ENCODE results near the gene PPM1M.

PPM1M gene, protein sequence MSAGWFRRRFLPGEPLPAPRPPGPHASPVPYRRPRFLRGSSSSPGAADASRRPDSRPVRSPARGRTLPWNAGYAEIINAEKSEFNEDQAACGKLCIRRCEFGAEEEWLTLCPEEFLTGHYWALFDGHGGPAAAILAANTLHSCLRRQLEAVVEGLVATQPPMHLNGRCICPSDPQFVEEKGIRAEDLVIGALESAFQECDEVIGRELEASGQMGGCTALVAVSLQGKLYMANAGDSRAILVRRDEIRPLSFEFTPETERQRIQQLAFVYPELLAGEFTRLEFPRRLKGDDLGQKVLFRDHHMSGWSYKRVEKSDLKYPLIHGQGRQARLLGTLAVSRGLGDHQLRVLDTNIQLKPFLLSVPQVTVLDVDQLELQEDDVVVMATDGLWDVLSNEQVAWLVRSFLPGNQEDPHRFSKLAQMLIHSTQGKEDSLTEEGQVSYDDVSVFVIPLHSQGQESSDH

DNA sequence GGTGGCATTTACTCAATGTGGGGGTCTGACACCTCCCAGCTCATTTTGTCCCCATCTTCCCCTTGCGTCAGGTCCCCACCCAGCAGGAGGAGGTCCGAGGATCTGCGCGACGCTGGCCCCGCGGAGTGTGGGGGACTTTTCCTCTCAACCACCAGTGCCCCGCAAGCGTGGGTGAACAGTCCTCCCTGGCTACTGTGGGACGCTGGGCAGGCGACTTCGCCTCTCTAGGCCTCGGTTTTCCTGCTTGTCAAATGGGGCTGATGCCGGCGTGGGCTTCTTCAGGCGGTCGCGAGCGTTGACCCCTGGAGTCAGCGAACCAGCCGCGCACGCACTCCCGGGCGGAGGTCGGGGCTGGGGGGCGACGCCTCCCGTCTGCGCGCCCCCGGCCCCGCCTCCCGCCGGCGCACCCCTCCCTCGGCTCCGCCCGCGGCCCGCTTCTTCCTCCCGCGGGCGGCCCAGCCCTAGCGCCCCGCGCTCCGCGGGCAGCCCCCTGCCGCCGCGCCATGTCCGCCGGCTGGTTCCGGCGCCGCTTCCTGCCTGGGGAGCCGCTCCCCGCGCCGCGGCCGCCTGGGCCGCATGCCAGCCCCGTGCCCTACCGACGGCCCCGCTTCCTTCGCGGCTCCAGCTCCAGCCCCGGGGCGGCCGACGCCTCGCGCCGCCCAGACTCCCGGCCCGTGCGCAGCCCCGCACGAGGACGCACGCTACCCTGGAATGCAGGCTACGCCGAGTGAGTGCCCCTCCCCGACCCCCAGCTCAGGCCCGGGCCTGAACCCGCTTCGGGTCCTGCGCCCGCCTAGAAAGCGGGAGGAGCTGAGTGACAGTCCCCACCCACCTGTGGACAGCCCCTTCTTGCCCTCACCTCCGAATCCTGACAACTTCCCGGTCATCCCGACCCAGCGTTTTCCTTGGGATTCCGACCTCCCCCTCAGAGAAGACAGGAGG is at the start of gene PPM1M:
TSS of gene PPM1M (plus strand) at position 438 of the 942 bp plus-strand sequence. CDS start at position 504, 66 bp downstream.
- DNase-seq (ENCODE audit: low read depth) = peak; percentile 35

DNA sequence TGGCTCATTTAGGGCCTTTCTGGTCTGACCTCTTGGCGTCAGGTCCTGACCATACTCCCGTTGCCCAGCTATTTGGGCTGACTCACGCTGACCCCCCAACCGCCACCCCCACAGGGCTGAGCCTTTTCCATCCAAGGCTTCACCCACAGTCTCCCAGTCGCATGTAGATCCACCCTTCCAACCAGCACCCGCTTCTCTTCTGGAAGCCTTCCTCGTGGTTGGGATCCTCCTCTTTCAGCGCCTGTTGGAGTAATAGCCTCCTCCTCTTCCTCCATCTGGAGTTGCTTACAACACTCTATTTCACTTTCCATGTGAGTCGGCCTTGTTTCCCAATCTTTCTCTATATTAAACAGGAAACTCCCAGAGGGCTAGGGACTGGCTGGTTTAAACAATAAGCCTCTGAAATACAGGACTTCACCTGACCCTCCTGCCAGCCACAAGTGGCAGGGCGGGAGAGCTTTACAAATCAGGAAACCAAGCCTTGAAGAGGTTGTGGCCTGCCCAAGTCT is 49.7 kb upstream of the PPM1M start:
- no peak for DNase-seq (ENCODE audit: low read depth)

DNA sequence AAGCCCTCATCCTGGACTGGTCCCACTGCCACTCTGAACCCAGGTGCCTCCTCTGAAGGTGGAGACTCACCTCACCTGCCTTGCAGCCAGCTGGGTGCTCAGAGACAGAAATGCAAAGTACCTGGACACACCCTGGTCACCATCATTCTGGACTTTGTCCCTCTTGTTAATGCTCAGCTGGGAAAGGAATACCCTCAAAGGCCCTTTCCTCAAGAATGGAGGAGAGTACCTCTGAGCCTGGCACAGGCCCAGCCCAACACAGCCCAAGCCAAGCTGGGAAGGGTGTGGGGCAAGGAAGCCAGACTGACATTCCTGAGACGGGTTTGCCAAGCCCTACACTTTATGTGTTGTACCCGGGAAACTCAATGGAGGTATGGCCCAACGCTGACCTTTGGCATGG is 48.6 kb upstream of the PPM1M start:
- DNase-seq (ENCODE audit: low read depth) = no peak

DNA sequence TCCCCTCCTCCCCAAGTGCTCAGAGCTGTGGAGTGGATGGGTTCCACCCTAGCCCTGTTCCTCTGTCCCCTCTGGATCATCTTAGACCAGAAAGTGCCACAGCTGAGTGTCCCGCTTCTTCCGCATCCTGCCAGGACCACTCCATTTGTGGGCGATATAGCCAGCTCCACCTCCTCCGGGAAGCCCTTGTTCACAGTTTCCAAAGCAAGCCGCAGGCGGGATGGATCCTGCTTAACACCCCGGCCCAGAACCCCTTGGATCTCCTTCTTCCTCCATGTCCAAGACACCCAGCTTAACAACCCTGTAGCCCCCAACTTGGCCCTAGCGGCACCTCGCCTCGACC is 48.1 kb upstream of the PPM1M start:
- no peak for DNase-seq (ENCODE audit: low read depth)

DNA sequence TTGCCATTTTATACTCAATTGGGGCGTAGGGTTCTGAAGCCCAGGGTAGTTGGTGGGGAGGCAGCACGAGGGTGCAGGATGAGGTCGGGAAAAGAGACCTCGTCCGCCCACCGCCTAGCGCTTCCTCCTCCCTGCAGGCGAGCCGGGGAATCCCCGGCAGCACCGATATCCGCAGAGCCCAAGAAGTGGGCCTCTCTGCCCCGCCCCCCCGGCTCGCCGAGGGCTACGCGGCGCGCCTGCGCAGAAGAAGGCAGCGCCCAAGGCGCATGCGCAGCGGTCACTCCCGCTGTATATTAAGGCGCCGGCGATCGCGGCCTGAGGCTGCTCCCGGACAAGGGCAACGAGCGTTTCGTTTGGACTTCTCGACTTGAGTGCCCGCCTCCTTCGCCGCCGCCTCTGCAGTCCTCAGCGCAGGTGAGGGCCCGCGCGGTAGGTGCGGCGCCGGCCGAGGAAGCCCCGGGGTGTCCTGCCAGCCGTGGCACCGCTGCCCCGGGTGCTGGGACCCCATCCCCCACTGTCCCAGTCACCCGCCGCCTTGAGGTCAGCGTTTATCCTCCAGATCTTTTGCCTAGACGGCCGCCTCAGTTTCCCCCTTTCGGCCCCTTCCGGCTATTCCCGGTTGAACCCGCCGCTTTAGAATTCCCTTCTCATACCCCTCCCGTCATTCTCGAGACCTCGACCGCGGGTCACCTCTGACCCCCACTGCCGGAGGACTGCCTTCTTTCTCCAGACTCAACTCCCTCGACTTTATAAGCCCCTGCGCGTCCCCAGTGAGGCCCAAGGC is 47.5 kb upstream of the PPM1M start, which contains the start of gene ALAS1:
TSS of gene ALAS1 (plus strand) at position 319 of the 784 bp plus-strand sequence. CDS start 1,082 bp downstream, outside the sequence.
- peak; percentile 91 for DNase-seq (ENCODE audit: low read depth)

DNA sequence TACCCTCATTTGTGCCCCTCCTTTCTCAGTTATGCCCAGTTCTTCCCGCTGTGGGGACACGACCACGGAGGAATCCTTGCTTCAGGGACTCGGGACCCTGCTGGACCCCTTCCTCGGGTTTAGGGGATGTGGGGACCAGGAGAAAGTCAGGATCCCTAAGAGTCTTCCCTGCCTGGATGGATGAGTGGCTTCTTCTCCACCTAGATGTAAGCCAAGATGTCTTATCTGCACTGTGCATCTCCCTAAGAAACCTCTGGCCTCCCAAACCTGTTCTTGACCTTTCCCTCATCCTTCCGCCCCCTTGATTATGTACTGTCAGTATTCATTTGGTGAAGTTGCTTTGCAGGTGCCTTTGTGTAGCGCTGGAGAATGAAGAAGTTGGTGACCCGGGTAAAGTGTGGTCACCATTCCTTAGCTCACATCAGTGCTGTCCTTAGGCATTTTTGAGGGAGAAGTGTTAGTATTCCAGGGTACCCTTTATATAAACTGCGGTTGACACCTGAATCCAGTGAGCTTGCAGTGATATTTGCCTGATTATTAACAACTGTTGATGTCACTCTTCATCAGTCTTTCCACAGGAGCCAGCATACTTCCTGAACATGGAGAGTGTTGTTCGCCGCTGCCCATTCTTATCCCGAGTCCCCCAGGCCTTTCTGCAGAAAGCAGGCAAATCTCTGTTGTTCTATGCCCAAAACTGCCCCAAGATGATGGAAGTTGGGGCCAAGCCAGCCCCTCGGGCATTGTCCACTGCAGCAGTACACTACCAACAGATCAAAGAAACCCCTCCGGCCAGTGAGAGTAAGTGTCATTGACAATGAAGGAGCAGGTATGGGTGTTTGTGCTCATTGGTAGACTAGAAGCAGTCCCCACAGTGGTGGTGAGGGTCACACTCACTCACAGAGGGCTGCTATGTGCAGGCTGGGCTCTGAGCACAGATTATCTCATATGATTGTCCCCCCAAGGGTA is 46.6 kb upstream of the PPM1M start:
- no peak for DNase-seq (ENCODE audit: low read depth)

DNA sequence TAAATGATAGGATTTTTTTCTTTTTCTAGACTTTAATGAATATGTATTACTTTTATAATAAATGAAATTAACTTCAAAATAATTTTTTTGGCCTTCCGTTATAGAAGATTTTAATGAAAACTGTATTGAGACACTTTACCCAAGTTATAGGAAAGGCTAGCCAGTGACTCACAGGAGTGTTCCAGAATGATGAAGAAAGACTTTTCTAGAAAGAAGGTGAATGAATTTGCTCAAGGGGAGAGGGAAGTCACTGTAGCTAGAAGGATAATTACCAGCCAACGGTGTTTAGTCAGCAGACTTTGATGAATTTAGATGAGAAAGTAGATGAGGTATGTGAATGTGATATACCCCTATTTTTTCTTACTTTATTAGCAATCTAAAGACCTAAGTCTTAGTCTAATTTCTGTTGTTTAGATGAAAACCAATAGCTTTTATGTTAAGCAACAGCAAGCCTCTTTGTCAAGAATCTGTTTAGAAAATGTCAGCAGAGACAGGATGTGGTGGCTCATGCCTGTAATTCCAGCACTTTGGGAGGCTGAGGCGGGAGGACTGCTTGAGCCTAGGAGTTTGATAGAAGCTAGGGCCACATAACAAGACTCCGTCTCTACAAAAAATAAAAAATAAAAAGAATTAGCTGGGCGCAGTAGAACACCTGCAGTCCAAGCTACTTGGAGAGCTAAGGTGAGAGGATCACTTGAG is 44.4 kb upstream of the PPM1M start:
- no peak for DNase-seq (ENCODE audit: low read depth)

DNA sequence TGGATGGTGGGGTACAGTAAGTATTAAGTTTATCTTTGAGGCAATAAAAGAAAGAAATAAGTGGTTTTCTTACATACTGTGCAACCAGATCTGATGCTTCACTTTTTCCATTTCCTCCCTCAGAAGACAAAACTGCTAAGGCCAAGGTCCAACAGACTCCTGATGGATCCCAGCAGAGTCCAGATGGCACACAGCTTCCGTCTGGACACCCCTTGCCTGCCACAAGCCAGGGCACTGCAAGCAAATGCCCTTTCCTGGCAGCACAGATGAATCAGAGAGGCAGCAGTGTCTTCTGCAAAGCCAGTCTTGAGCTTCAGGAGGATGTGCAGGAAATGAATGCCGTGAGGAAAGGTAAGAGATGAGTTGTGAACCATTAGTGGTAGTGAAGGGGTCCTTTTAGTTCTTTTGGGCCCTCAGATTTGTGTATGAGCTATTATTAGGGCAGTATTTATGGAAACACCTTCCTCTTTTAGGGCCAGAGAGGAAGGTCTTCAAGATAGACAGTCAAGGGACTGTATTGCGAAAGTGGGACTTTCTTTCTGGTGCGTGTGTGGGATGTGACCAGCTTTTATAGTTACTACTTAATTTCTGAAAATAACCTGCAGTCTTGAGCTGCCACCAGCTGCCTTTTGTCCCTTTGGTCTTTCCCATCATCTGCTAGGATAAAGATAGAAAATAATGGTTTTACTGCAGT is 43.0 kb upstream of the PPM1M start:
- DNase-seq (ENCODE audit: low read depth) = no peak

DNA sequence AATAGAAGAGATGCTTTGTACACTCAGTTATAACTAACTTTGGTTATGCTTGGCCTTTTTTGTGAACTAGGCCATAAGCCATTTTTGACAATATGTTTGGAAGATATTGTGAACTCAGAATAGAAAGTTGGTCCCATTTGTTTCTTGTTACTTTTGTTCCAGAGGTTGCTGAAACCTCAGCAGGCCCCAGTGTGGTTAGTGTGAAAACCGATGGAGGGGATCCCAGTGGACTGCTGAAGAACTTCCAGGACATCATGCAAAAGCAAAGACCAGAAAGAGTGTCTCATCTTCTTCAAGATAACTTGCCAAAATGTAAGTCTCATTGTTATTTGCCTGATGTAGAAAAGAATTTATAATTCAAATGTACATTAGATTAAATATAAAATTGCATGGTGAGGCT is 41.9 kb upstream of the PPM1M start:
- no peak for DNase-seq (ENCODE audit: low read depth)

DNA sequence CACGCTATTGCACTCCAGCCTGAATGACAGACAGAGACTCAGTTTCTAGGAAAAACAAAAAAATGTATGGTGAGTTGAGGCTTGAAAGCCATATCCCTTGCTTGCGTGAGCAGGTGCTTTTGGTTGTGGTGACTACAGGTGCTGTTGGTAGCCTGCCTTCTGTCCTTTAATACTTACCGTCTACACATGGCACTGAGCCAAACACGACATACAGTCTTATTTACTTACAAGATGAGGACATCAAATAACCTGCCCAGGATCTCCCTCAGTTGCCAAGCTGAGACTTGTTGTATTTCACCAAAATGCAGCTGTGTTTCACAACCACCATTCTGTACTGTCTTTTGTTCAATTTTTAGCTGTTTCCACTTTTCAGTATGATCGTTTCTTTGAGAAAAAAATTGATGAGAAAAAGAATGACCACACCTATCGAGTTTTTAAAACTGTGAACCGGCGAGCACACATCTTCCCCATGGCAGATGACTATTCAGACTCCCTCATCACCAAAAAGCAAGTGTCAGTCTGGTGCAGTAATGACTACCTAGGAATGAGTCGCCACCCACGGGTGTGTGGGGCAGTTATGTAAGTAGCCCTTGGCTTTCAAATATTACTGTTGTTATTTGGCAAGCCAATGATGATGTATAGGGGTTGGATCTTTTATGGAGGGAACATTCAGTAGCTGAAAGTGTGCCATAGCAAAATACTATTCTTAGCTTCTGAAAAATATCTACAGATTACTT is 41.1 kb upstream of the PPM1M start:
- DNase-seq (ENCODE audit: low read depth) = no peak

DNA sequence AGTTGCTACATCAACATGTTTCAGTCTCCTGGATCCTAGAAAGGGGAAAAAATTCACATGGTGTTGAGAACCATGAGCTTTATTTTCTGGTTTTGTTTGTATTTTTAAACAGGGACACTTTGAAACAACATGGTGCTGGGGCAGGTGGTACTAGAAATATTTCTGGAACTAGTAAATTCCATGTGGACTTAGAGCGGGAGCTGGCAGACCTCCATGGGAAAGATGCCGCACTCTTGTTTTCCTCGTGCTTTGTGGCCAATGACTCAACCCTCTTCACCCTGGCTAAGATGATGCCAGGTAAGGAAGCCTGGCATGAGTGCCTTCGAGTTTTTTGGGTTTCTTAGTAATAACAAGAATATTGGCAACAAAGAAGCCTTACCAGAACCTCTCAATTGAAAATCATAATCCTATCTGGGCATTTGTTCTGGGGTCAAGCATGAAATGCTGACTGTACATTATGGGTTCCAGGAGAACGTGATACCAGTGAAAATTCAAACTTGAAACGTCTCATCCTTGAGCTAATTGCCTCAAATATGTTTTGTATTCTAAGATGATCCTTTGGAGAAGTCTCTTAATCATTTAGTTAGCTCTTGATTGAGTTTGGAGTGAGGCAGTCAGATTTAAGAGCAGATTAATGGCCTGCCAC is 39.7 kb upstream of the PPM1M start:
- no peak for DNase-seq (ENCODE audit: low read depth)

DNA sequence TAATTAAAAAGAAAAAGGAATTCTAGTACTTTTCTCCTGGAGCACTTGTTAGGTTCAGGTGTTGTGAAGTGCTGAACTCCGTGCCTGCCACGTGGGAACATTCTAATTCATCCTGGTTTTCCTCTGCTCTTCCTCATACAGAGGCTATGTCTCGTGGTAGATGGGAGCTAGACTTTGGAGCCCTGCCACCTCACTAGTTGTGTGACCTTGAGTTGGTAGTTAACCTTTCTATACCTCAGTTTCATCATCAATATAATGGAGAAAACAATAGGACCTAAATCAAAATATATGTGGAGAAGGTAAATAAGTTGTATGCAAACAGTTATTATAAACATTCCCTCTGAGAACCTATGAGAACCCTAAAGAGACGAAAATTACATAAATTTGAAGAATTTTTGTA is 37.0 kb upstream of the PPM1M start:
- DNase-seq (ENCODE audit: low read depth) = no peak

DNA sequence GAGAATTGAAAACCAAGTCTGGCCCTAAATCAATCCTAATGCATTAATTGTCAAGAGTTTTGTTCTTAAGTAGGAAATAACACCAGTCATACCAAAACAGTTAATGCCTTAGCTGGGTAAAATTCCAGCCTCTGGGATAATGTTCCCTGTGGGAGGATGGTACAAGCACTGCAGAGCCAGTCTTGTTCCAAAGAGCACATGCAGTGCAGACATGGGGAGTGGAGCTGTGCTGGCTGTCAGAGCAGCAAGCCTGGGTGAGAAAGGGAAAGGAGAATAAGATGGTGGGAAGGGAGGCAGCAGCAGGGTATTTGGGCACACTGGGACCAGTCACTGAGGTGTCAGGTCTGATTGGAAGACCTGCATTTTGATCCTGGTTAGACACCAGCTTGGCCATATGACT is 35.5 kb upstream of the PPM1M start:
- DNase-seq (ENCODE audit: low read depth) = no peak

DNA sequence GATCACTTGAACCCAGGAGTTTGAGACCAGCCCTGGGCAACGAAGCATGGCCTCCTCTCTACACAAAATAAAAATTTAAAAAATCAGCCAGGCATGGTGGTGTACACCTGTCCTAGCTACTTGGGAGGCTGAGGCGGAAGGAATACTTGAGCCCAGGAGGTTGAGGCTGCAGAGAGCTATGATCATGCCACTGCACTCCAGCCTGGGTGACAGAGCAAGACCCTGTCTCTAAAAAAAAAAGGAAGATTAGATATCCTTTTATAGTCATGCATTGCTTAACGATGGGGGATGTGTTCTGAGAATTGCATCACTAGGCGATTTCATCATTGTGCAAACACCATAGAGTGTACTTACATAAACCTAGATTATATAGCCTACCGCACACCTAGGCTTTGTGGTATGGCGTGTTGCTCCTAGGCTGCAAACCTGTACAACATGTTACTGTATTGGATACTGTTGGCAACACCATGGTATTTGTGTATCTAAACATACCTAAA is 35.0 kb upstream of the PPM1M start:
- no peak for DNase-seq (ENCODE audit: low read depth)

DNA sequence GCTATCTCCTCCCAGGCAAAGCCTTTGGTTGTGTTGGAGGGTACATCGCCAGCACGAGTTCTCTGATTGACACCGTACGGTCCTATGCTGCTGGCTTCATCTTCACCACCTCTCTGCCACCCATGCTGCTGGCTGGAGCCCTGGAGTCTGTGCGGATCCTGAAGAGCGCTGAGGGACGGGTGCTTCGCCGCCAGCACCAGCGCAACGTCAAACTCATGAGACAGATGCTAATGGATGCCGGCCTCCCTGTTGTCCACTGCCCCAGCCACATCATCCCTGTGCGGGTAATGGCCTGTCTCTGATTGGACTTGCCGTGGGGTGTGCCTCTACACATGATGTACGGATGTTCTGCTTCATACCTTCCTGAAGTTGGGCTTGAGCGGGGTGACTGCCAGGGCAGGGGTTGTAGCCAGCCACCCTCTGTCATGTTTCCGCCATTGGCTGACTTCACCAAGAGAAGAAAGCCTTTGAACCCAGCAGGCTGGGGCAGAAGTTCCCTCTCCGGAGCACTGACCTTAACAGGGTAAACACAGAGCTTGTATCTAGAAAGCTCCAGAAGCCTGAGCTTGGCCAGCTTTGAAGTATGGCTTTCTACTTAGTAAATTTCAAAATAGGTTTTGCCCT is 34.2 kb upstream of the PPM1M start:
- DNase-seq (ENCODE audit: low read depth) = no peak

DNA sequence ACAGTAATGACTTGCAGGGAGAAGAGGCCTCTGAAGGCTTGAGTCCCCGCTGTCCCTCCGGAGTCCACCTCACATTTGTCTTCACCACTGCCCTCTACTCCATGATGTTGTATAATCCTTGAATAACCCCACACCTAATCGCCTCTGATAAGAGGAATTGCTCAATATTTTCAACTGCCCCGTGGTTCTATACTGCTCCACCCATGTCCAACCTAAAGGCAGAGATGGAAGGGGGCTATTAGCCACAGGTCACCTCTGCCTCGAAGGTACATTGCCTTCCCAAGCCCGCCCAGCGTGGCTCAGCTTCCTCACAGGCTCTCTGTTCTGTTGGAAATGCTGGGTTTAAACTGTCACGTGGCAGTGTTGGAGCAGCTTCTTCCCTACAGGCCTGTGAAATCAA is 32.6 kb upstream of the PPM1M start:
- DNase-seq (ENCODE audit: low read depth) = no peak

DNA sequence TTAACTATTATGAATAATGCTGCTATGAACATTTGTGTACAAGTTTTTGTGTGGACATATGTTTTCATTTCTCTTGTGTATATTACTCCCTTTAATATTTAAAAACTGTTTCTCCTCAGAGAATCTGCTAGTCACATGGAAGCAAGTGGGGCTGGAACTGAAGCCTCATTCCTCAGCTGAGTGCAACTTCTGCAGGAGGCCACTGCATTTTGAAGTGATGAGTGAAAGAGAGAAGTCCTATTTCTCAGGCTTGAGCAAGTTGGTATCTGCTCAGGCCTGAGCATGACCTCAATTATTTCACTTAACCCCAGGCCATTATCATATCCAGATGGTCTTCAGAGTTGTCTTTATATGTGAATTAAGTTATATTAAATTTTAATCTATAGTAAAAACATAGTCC is 31.7 kb upstream of the PPM1M start:
- DNase-seq (ENCODE audit: low read depth) = no peak

DNA sequence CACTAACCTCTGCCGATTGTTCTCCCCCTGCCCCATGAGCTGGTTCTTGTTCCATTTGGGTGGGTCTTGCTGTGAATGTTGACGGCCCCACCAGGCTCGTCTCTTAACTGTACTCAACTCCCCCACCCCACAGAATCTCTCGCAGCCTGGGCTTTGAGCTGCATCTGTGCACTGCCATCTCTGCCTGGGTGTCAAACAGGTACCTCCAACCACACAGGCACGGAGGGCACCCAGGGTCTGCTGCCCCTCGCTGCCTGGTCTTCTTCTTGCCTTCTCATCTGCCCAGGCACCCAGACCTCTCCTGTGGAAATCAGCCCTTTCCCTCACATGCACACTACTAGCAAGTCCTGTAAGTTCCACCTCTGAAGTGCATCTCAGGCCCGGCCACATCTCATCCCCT is 30.2 kb upstream of the PPM1M start:
- DNase-seq (ENCODE audit: low read depth) = no peak
